Activated CD4-positive, alpha-beta T cell treated with anti-CD3 and anti-CD28 coated beads, Interleukin-2, amount 50 U/mL, for 16 hours (primary cell): ENCODE results near the gene THSD8.

Experiments
- DNase-seq: peaks from one replicate; pipeline ENCODE4 v3.0.0-alpha.2; 2020

THSD8 gene

GRCh38 chr19:12801466-12802266, at the start of gene THSD8, which contains the start of gene PRDX2:
TSS of gene THSD8 (plus strand) at chr19:12802069. CDS start at chr19:12802072, 3 bp downstream.
TSS of gene PRDX2 (minus strand) at chr19:12801800. CDS start at chr19:12801261, 539 bp downstream.
- DNase-seq, result peak; percentile 84

- no peak for DNase-seq
Observed at GRCh38 chr19:12754465-12755196, 47.2 kb upstream of the THSD8 start.

GRCh38 chr19:12756150-12756883, 45.6 kb upstream of the THSD8 start:
- DNase-seq, result no peak

DNA sequence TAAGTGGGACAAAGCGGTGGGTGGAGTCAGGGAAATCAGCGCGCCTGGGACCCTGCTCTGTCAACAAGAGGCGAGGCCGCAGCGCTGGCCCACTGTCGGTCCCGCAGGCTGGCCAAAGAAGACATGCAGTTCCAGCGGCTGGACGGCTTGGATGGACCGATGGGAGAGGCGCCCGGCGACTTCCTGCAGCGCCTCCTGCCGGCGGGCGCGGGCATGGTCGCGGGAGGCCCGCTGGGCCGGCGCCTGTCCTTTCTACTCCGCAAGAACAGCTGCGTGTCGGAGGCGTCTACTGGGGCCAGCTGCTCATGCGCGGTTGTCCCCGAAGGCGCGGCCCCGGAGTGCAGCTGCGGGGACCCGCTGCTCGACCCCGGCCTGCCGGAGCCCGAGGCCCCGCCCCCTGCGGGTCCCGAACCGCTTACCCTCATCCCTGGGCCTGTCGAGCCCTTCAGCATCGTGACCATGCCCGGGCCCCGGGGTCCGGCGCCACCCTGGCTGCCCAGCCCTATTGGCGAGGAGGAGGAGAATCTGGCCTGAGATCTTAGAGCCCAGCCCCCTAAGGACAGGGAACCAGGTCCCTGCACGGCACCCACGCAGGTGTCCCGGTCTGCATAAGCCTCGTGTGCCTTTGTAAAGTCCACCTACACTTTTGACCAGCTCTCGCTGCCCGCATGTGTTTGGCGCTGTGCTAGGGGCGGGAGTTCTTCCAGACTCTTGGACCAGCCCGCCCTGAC, 44.2 kb upstream of the THSD8 start:
- DNase-seq, result peak; percentile 69

GRCh38 chr19:12759686-12760085, 42.2 kb upstream of the THSD8 start:
- no peak for DNase-seq

- no peak for DNase-seq
Observed at GRCh38 chr19:12763100-12763499, 38.8 kb upstream of the THSD8 start.

GRCh38 chr19:12764698-12765097, 37.2 kb upstream of the THSD8 start:
- DNase-seq, result no peak

DNA sequence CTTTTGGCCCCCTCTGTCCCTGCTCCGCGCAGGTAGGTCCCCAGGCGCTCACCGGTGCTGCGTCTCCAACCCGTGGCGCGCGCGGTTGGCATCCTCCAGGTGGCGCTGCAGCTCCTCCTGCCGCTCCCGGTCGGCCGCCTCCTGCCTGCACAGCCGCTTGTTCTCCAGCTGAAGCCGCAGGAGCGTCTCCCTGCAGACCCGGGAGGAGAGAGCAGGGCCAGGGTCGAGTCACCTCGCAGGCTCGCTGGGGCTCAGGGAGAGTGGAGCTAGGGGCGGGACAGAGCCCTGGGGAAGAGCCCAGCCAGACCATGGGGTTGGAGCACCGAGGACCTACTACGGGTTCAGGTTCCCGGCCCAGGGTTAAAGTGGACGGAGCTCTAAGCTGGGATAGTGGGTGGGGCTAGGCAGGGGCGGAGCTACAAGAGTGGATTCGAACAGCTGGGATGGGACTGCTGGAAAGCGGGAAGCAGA, 35.8 kb upstream of the THSD8 start:
- peak; percentile 72 for DNase-seq

DNA sequence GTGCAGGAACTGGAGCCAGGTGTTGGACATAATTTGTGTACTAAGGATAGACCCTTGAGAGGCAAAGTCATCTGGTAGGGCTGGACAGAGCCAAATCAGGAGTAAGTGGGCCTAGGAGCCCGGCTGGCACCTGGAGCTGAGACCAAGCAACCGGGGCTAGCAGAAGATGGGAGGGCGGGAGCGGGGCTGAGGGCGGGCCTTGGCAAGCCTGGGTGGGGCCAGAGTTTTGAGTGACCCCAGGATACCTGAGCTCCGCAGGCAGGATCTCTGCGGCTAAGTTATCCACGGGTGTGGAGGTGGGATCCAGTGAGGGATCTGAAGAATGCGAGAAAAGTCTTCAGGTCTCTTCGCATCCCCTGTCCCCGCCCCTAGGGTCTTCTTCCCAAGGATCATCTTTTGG, 34.7 kb upstream of the THSD8 start:
- DNase-seq, result no peak

GRCh38 chr19:12767666-12768065, 34.2 kb upstream of the THSD8 start:
- DNase-seq, result no peak

DNA sequence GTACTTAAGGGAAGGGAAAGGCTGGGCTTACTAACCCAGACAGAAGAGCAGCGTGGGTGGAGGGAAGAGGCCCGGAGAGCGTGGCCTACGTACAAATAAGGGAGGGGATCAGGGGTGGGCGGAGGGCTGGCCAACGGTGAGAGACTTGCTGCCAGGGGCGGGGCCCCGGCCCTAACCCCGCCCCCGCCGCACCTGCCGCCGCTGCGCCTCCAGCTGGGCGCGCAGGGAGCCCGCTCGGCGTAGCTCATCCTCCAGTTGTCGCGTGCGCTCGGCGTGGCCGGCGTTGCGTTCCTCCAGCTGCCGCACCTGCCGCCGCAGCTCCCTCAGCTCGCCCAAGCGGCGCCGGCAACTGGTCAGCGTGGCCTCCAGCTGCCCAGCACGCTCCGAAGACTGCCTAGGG, 32.2 kb upstream of the THSD8 start:
- peak; percentile 66 for DNase-seq

DNA sequence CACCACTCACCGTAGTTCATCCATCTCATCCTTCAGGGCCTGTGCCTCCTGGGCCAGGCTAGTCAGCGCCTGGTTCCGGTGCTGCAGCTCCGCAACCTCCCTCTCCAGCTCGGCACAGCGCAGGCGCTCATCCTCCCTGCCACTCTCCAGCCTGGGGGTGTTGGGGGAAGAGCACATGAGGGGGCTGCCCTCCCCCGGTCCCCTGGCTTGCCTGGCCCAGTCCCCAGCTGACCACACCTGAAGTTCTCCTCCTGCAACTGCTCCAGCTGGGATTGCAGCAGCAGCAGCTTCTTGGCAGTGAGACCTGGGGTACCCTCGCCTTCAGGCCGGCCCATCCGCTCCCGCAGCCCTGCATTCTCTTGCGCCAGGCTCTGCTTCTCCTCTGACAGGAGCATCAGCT, 30.9 kb upstream of the THSD8 start:
- DNase-seq, result no peak

GRCh38 chr19:12772323-12772722, 29.5 kb upstream of the THSD8 start:
- DNase-seq, result no peak

GRCh38 chr19:12773571-12773970, 28.3 kb upstream of the THSD8 start:
- DNase-seq, result no peak

- no peak for DNase-seq
Observed at GRCh38 chr19:12774588-12775555, 27.0 kb upstream of the THSD8 start, which contains the start of gene HOOK2. TSS of gene HOOK2 (minus strand) at chr19:12775552. CDS start at chr19:12775449, 103 bp downstream.

DNA sequence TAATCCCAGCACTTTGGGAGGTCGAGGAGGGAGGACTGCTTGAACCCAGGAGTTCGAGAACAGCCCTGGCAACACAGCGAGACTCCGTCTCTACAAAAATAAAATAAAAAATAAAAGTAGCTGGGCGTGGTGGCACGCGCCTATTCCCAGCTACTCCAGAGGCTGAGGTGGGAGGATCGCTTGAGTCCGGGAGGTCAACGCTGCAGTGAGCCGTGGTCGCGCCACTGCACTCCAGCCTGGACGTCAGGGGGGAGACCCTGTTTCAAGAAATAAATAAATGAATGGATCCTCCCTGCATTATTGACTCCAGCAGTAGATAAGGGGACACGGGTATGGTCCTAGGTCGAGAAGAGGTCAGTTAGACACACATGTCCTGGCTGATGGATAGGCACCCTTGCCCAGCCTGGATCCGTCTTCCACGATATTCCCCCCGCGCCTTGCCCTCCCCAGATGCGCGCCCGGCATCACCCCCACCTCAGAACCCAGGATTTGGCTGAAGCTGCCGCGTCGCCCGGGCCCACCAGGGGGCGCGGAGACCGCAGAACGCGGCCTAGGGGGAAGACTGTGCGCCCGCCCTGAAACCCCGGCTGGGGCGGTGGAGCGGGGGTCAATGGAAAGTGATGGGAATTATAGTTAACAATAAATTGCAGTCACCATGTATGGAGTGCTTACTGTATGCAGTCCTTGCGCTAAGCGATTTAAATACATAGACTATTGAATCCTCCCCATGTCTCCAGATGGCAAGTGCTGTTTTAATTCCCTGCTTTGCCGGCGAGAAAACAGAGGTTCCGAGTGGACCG, 24.5 kb upstream of the THSD8 start:
- DNase-seq, result peak; percentile 86

- DNase-seq, result peak; percentile 68
Observed at GRCh38 chr19:12778017-12778904, 23.6 kb upstream of the THSD8 start.

DNA sequence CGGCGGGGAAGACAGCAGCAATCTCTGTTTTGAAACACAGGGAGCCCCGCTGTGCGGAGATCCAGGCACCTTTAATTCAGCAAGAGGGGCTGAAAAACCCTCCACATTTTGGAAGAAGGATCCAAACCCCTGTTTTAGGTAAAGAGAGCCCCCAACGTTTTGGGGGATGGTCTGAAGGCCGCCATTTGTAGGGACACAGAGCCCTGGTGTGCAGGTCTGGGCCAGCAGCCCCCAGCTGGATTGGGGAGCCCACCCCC, 23.0 kb upstream of the THSD8 start:
- no peak for DNase-seq

DNA sequence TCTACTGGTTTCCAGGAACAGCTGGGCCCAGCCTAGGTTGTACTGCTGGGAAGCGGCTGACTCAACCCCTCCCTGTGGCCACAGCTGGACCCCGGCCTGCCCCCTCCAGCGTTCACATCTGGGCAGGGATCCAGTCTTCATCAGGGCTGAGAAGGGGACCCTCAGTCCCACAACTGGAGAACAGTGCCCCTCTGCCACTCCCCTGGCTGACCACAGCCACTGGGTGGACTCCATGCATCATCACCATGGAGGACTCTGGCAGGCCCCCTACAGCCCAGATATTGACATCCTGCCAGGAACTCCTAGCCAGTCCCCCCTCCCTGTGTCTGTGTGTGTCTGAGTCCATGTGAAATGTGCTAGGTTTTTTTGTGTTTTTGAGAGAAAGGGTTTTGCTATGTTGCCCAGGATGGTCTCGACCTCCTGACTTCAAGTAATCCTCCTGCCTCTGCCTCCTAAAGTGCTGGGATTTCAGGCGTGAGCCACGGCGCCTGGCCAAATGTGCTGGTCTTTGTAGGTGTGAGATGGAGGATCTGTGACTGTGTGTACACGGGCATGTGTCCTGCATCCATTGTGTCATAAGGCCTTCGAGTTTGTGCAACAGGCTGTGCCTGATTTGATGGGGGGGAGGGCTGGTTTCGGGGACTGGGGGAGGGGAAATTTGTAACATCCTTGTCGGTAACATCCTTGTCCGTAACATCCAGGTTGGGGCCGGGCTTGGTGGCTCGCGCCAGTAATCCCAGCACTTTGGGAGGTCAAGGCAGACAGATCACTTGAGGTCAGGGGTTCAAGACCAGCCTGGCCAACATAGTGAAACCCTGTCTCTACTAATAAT, 22.5 kb upstream of the THSD8 start:
- no peak for DNase-seq
